ENCODE measurements around the gene YARS1. TPM values are rescaled to one million over a fixed set of nuclear protein-coding genes. Genes with fewer than 3 reads are reported as not detected.

Gene YARS1
- total and polyA plus RNA-seq, 2 experiments from 2014 or later = 134 to 182 TPM

- TF ChIP-seq ZNF462 (CRISPR knock-in tag; IDR thresholded peaks at IDR 0.05) = no peak
- TF ChIP-seq ETS1 (IDR thresholded peaks at IDR 0.05) = no peak
- TF ChIP-seq EZH2phosphoT487 (IDR thresholded peaks at IDR 0.05; ENCODE audit: unreplicated experiment) = no peak
These were observed 33.3 kb downstream of the YARS1 start (continued) for GRCh38 chr1:32783851-32784250.

- peaks cover 3% of the 10 kb centered on the region; the same call in 1 of the 2 replicates for H3K79me2 ChIP-seq (replicated peaks; ENCODE audit: insufficient read depth)
- Mint-ChIP-seq H3K4me1 (no peaks in the 10 kb centered on the region), H3K9me3 (no peaks in the 10 kb centered on the region), H3K4me3 (no peak overlapping the region), H3K36me3 (ENCODE audit: low read depth) (peaks cover 95% of the 10 kb centered on the region), H3K27me3 (ENCODE audit: insufficient read depth, low read depth, poor library complexity) (peaks cover 5% of the 10 kb centered on the region), H3K27ac (no peak overlapping the region)
- H4K20me1 ChIP-seq (replicated peaks; ENCODE audit: insufficient read depth) = peaks cover 38% of the 10 kb centered on the region
- no peaks in the 10 kb centered on the region for H3K27me3 ChIP-seq (ENCODE audit: insufficient read depth)
- H3K4me1 ChIP-seq (ENCODE audit: insufficient read depth) = no peaks in the 10 kb centered on the region
- no peaks in the 10 kb centered on the region for H3K9me2 ChIP-seq (ENCODE audit: insufficient read depth)
- DNase-seq (ENCODE audit: low spot score) = no peak
- no peak overlapping the region for H2AFZ ChIP-seq
- no peak overlapping the region for H3K4me3 ChIP-seq
- peaks cover 46% of the 10 kb centered on the region for H3F3A ChIP-seq (replicated peaks; ENCODE audit: low read depth)
- H3K27ac ChIP-seq (ENCODE audit: low read depth) = no peak overlapping the region
- ATAC-seq = no peak
- H3K4me2 ChIP-seq = no peak overlapping the region
- H3K36me3 ChIP-seq (ENCODE audit: insufficient read depth) = peaks cover 96% of the 10 kb centered on the region
- TF ChIP-seq CREB1 (CRISPR knock-in tag; IDR thresholded peaks at IDR 0.05; ENCODE audit: low read depth) = no peak
- TF ChIP-seq STAT1 (IDR thresholded peaks at IDR 0.05; ENCODE audit: unreplicated experiment) = no peak
- TF ChIP-seq EZH2phosphoT487 (IDR thresholded peaks at IDR 0.05; ENCODE audit: unreplicated experiment) = no peak
- no peak for TF ChIP-seq EZH2 (IDR thresholded peaks at IDR 0.05; ENCODE audit: low read depth, unreplicated experiment)
- no peak for TF ChIP-seq REST (IDR thresholded peaks at IDR 0.05; ENCODE audit: unreplicated experiment)
These were observed 35.1 kb downstream of the YARS1 start for GRCh38 chr1:32782086-32782485.
